ENCODE data around the gene PCYT2.

The PCYT2 gene

DNA sequence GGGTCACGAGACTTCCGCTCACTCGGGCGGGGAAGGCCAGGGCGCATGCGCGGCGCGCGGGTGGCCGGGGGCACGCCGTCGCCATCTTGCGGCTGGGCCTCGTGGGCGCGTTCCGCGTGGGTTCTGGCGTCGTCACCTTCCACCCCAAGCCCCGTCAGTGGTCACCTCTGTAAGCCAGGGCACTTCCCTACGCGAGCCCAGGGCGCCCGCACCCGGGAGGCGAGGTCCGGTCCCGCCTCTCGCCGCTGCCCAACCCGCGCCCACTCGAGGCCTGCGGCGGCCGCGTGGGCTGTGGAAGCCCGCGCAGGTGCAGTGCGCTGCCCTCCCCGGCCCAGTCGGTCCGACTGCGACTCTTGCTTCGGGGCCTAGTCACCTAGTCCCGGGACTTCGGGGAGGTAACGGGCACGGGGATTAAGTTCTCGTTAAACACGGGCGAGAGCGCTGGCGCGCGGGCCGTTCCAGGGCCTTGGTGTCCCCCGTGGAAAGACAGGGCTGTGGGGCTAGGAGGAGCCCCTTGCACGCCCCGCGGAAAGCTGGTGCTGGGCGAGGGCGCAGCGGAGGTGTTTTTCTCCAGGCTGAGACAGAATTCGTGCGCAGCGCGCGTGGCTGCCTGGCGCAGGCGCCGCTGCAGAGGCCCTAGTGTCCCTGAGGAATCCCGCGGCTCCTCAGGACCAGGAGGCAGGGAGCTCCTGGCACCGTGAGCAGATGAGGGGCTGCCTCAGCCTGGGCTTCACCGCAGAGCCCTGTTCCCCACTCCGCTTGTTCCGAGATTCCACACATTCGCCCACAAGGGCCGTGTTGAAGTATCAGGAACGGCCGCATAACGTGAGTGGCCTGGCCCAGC is 39.6 kb downstream of the PCYT2 start:
- Histone ChIP-seq H3K36me3 (ENCODE audit: insufficient read depth, low read length) (no peaks in the 10 kb centered on the region), H3K9me3 (ENCODE audit: control insufficient read depth, insufficient read depth, low read length) (no peaks in the 10 kb centered on the region), H3K9ac (ENCODE audit: low read depth, low read length) (peak overlapping the region; percentile 92), H3K4me1 (ENCODE audit: insufficient read depth, low read length) (peaks cover 26% of the 10 kb centered on the region; the same call in 1 of the 2 replicates)

DNA sequence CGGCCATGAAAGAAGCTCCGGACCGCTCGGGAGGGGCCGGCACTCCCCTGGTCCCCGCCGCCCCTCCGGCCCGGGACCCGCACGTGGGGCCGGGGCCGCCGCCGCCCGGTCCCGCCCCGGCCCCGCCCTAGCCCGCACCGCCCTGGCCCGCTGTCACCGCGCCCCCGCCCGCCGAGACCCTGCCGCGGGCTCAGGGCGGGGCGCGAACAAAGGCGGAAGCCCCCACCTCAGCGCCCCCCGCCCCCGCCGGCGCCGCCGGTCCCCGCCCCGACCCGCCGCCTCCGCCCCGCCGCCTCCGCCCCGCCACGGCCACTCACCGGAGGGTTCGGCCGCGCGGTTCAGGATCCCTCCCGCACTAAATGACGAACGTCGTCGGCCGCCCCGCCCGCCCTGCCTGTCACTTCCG is 40.2 kb downstream of the PCYT2 start, which contains the start of gene ARHGDIA:
Gene ARHGDIA, minus strand, starts transcription at position 357 of the 406 bp plus-strand sequence. CDS start 1,407 bp downstream, outside the sequence.
- H3K4me1 ChIP-seq (ENCODE audit: insufficient read depth, low read length), result peaks cover 29% of the 10 kb centered on the region; the same call in 1 of the 2 replicates

DNA sequence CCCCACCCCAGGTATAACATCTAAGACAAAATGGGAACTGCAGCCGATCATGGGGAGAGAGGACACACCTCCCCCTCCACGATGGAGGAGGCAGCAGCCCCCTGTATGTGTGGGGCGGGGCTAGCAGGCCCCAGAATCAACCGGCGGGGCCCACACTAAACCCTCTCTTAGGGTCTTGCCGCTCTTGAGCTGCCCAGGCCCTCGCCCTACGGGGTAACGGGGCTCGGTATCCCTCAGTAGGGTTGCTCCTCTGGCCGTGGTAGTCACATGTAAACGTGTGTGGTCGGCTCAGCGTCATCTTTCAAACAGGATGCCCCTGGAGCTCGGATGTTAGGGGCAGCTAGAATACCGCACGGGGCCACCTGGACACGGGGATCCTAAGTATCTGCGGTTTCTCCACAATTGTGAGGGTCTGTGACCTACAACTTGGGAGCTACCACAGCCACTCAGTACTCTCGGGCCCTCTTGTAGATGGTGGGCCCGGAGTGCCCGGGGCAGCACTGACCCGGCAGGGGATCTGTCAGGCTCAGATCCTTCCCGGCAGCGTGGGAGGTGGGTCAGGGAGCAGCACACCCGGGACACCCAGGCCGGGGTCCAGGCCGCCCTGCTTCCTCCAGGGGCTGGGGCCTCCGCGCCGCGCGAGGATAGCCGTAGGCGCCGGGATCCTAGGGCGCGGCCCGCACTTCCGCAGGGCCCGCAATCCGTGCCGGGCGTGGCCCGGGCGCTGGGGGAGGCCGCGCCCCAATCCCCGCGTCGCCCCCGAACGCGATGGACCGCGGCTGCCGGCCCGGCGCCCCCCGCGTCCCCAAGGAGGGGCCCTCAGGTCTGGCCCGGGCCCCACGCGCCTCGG is 40.8 kb downstream of the PCYT2 start:
- Histone ChIP-seq H3K4me1 (ENCODE audit: insufficient read depth, low read length) (peaks cover 29% of the 10 kb centered on the region; the same call in 1 of the 2 replicates), H3K9ac (ENCODE audit: low read depth, low read length) (peak overlapping the region; percentile 90), H3K9me3 (ENCODE audit: control insufficient read depth, insufficient read depth, low read length) (no peaks in the 10 kb centered on the region), H3K36me3 (ENCODE audit: insufficient read depth, low read length) (peaks cover 4% of the 10 kb centered on the region; the same call in 1 of the 2 replicates)

More for the DNA sequence above, 40.2 kb downstream of the PCYT2 start, which contains the start of gene ARHGDIA:
- peak within 1 kb of the TSS; percentile 92 for H3K9ac ChIP-seq (ENCODE audit: low read depth, low read length)
- H3K36me3 ChIP-seq (ENCODE audit: insufficient read depth, low read length), result peaks cover 2% of the 10 kb centered on the region; the same call in 1 of the 2 replicates
- no peaks in the 10 kb centered on the region for H3K9me3 ChIP-seq (ENCODE audit: control insufficient read depth, insufficient read depth, low read length)

DNA sequence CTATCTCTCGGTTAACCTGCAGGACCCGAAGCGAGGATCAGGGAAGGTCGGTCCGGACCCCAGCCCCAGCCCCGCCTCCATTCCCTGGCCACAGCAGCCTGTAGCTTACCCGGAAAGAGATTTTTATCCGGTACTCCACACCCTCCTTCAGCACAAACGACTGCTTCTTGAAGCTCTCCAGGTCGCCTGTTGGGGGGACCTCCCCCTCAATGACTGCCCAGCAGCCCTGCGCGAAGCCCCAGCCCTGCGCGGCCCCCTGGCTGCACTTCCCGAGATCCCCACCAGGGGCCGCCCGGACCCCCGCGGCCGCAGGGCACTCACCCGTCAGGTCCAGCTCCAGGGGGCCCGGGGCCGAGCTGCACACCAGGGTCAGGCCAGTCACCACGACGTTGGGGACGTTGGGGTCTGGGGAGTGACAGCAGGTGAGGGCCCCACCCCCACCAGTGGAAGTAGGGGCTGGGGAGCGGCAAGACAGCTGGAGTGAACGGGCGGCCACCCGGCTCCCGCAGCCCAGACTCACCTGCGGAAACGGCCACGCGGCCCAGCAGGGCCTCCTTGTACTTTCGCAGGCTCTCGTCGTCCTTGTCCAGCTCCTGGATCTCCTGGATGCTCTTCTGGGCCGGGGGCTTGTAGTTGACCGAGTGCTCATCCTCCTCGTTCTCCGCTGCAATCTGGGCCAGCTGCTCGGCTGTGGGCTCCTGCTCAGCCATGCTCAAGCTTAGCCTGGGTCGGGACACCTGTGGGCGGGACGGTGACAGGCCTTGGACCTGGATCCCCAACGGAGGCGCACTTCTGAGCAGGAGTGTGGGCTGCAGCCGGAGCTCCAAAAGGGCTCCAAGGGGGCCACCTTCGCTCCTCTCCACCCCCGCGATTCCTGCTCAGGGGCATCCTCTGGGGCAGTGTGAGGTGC is 41.7 kb downstream of the PCYT2 start:
- peak overlapping the region; percentile 90 for H3K9ac ChIP-seq (ENCODE audit: low read depth, low read length)
- H3K4me1 ChIP-seq (ENCODE audit: insufficient read depth, low read length), result peaks cover 29% of the 10 kb centered on the region; the same call in 1 of the 2 replicates
- H3K36me3 ChIP-seq (ENCODE audit: insufficient read depth, low read length), result peaks cover 4% of the 10 kb centered on the region; the same call in 1 of the 2 replicates
- H3K9me3 ChIP-seq (ENCODE audit: control insufficient read depth, insufficient read depth, low read length), result no peaks in the 10 kb centered on the region

DNA sequence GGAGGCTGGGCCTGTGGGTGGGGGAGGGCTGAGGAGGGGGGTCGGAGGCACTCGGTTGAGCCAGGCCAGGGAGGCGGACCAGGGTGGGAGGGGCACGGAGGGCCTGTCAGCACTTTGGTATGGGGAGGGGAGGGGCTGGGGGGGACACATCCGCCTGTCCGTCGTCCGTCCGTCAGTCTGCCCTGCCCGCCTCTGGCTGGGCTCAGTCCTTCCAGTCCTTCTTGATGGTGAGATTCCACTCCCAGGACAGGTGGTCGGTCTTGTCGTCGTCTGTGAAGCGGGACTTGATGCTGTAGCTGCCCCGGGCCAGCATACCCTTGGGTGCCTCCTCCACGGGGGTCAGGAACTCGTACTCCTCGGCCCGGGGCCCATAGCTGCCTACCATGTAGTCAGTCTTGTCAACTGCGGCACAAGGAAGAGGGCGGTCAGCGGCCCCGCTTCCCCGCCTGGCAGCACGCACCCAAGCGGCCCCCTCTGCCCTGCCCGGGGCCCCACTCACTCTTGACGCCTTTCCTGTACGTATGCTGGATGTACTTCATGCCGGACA is 42.5 kb downstream of the PCYT2 start:
- Histone ChIP-seq H3K4me1 (ENCODE audit: insufficient read depth, low read length) (peaks cover 29% of the 10 kb centered on the region; the same call in 1 of the 2 replicates), H3K9me3 (ENCODE audit: control insufficient read depth, insufficient read depth, low read length) (no peaks in the 10 kb centered on the region), H3K36me3 (ENCODE audit: insufficient read depth, low read length) (peaks cover 5% of the 10 kb centered on the region), H3K9ac (ENCODE audit: low read depth, low read length) (peak overlapping the region; percentile 90)

DNA sequence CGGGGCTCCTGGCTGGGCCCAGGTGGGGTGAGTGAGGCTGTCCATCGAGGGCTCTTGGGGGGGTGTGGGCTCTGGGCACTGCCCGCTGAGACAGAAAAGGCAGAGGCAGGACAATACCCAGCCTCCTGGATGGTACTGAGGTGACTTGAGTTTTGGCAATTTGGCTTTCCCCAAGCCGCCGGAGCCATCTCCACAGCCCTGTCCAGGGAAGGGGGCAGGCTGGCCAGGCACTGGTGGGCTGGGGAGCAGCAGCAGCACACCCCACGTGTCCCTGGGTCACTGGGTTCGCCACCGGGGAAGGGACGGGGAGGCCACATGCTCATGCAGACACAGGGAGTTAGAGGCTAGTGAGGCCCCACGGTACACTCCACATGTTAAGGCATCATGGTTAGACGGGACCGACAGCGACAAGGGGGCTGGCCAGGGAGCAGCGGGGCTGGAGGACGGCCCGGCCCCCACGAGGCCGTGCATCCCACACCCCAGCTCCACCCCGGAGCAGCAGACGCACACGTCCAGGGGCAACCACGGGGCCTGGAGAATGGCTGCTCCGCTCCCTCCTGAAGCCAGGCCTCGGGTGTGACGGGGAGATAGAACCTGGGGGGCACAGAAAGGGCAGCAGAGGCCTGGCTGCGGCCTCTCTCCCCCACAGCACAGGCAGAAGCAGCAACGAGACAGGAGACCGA is 43.1 kb downstream of the PCYT2 start:
- Histone ChIP-seq H3K9ac (ENCODE audit: low read depth, low read length) (no peak overlapping the region), H3K4me1 (ENCODE audit: insufficient read depth, low read length) (peaks cover 29% of the 10 kb centered on the region; the same call in 1 of the 2 replicates), H3K36me3 (ENCODE audit: insufficient read depth, low read length) (peaks cover 11% of the 10 kb centered on the region), H3K9me3 (ENCODE audit: control insufficient read depth, insufficient read depth, low read length) (no peaks in the 10 kb centered on the region)

DNA sequence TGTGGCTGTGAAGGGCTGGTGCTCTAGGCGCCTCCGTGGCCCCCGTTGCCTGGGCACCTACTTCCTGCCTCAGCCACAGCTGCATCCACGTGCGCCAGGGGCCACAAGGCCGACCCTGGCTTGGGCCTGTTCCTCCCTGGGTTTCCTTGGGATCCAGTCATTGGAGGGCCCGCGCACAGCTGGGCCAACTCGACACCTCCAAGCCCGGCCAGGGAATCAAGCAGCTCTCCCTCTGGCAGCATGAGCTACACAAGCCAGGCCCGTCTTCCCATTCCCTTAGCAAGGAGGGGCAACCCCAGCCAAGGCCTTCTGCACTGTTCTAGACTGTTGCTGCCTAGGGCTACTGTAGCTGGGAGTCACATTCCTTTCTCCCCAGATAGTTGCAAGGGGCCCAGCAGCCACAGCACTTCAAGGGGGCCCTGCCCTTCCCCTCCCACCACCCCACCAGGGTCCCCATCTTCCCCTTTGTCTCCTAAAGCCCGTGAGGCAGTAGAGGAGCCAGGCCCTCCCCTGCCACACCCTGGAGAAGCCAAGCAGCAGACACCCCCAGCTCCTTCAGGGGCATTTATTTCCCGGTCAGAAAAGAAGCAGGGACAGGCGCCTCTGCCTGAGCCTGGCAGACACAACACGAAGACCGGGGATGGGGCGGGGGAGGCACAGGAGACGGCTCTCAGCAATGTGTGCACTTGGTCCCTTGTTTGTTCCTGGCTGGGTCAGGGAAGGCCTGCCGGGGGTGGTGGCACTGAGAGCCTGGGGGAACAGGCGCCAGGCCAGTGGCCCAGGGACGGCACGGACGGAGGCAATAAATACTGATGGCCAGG is 43.8 kb downstream of the PCYT2 start:
- no peaks in the 10 kb centered on the region for H3K9me3 ChIP-seq (ENCODE audit: control insufficient read depth, insufficient read depth, low read length)
- peaks cover 16% of the 10 kb centered on the region for H3K36me3 ChIP-seq (ENCODE audit: insufficient read depth, low read length)
- peaks cover 29% of the 10 kb centered on the region; the same call in 1 of the 2 replicates for H3K4me1 ChIP-seq (ENCODE audit: insufficient read depth, low read length)
- no peak overlapping the region for H3K9ac ChIP-seq (ENCODE audit: low read depth, low read length)

DNA sequence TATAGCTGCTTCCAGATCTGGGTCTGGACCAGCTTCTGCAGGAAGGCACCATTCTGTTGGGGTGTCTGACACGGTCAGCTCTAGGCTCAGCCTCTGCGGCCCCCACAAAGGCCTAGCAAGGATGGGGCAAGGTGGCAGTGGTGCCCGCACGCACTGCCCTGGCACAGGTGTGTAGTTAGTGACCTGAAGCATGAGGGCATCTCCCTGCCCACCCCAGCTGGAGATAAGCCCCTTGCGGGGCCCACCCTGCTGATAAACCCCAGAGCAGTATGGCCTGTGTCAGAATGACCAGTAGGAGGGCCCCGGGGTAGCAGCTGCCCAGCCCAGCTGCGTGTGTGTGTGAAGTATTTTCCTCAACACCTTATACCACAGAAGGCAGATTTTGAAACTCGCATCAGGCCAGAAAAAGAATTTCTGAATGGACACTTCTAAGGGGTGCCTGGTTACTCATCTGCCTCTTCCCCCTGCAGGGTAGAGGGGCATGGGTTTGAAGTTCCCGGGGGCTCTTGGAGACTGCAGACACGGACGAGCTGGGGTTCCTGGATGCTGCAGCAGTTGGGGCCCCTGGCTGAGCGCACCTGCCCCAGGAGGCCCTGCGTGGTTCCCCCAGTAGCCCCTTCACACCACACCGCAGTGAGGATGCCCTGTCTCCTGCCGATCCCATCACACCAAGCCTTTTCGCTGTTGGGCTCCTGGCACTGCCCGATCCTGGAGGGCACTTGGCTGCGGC is 44.6 kb downstream of the PCYT2 start:
- H3K36me3 ChIP-seq (ENCODE audit: insufficient read depth, low read length), result peaks cover 16% of the 10 kb centered on the region
- no peaks in the 10 kb centered on the region for H3K9me3 ChIP-seq (ENCODE audit: control insufficient read depth, insufficient read depth, low read length)
- H3K4me1 ChIP-seq (ENCODE audit: insufficient read depth, low read length), result peaks cover 29% of the 10 kb centered on the region; the same call in 1 of the 2 replicates
- H3K9ac ChIP-seq (ENCODE audit: low read depth, low read length), result no peak overlapping the region

DNA sequence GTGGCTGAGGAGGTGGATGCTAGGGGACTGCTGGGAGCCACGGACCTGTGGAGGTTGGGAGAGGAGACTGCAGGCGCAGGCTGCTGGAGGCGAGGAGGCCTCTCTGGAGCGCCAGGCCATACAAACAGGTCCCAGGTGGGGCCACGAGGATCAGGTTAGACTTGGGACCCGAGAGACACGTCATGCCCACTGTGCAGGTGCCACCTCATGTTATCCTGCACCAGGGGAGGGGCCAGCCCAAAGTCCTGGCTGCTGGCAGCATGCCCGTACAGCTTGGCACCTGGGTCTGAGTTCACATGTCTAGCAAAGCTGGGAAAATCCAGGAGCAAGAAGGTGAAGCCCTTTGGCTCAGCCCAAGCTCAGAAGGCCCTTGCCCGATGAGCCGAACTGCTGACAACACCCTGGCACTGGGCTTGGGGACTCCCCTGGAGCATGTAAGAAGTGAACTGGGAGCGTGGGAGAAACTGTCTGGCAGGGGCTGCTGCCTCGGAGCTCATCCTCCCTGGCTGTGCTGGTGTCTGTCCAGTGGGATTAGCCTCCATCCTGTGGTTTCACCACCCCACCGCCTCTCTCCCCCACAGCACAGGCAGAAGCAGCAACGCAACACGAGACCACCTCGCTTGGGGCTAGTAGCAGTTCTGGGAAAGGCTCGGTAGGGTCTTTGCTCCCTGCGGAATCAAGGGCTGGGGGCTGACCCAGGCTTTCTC is 45.3 kb downstream of the PCYT2 start:
- H3K36me3 ChIP-seq (ENCODE audit: insufficient read depth, low read length), result peaks cover 16% of the 10 kb centered on the region
- H3K4me1 ChIP-seq (ENCODE audit: insufficient read depth, low read length), result peaks cover 29% of the 10 kb centered on the region; the same call in 1 of the 2 replicates
- no peaks in the 10 kb centered on the region for H3K9me3 ChIP-seq (ENCODE audit: control insufficient read depth, insufficient read depth, low read length)
- no peak overlapping the region for H3K9ac ChIP-seq (ENCODE audit: low read depth, low read length)

DNA sequence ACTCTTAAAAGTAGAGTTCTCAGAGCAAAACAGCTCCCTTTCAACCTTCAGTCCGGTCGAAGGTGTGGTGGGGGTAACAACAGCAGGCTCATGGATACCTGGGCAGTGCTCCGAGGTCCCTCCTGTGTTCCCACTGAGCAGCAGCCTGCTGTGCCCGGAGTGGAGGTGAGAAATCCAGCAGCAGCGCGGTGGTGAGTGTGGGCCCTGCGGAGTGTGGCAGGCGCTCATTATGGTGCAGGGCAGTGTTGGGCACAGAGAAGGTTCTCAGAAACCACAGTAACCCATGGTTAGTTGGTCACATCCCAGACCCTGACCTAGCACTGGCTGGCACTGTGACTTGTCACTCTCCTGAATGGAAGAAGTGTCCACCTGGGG is 45.9 kb downstream of the PCYT2 start:
- peaks cover 29% of the 10 kb centered on the region; the same call in 1 of the 2 replicates for H3K4me1 ChIP-seq (ENCODE audit: insufficient read depth, low read length)
- H3K9ac ChIP-seq (ENCODE audit: low read depth, low read length), result no peak overlapping the region
- no peaks in the 10 kb centered on the region for H3K9me3 ChIP-seq (ENCODE audit: control insufficient read depth, insufficient read depth, low read length)
- H3K36me3 ChIP-seq (ENCODE audit: insufficient read depth, low read length), result peaks cover 16% of the 10 kb centered on the region
